ENCODE results near the gene CCL7. TPM values are rescaled to one million over a fixed set of nuclear protein-coding genes. Genes with fewer than 3 reads are reported as not detected.
"Not testable (repeated sequence)": the region's sequence is repeated elsewhere in the genome, so short reads cannot be mapped to it uniquely, and the experiment has no call there.

Gene CCL7
- not detected for polyA plus RNA-seq (2012; ENCODE audit: low read depth, missing spikeins)

GRCh38 chr17:34269969-34270368 lies at the start of gene CCL7:
Gene CCL7, plus strand, starts transcription at chr17:34270221. Its CDS starts 70 bp downstream, at chr17:34270291.
- DNase-seq (ENCODE audit: insufficient read length, low spot score) (no peak), FAIRE-seq (no peak)
- TF ChIP-seq PAX5 (IDR thresholded peaks at IDR 0.05; ENCODE audit: insufficient read depth, low read length, severe bottlenecking) (no peak), POLR2A (IDR thresholded peaks at IDR 0.05; ENCODE audit: low read depth, low read length) (no peak), TAF1 (IDR thresholded peaks at IDR 0.05; ENCODE audit: low read depth, low read length) (no peak), POLR2AphosphoS5 (IDR thresholded peaks at IDR 0.05; ENCODE audit: low read depth, low read length) (no peak), POU2F2 (IDR thresholded peaks at IDR 0.05; ENCODE audit: low read depth, low read length) (no peak), SPI1 (IDR thresholded peaks at IDR 0.05; ENCODE audit: low read depth, low read length) (no peak)

DNA sequence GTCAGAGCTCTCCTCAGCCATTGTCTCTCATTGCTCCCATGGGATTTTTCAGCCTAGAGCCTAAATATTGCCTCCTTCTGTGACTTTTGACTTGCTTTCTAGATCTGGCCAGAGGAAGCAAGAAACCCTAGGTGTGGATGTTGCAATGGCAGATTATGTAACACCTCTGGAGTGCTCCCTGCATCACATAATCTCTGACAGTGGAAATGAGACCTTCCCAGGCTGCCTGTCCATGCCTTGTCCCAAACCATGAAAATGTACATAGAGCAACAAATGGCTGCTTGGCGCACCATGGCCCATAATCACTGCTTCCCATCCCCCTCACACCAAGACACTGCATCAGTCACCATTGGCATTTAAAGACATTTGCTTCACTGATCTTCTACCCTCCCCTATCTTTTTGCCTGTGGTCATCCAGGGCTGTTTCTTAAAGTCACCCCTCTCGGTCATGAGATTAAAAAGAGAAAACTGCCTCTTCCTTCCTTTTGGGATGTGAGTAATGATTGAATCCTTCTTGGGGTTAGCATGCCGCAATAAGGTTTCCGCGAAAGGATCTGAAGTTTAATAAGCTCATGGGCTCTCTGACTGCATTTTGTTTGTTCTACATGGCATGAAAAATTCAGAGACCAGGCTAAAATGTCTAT lies 49.1 kb upstream of the CCL7 start:
- FAIRE-seq = no peak
- DNase-seq (ENCODE audit: insufficient read length, low spot score) = no peak
- no peak for TF ChIP-seq POLR2AphosphoS5 (IDR thresholded peaks at IDR 0.05; ENCODE audit: low read depth, low read length)
- no peak for TF ChIP-seq POU2F2 (IDR thresholded peaks at IDR 0.05; ENCODE audit: low read depth, low read length)
- TF ChIP-seq POLR2A (IDR thresholded peaks at IDR 0.05; ENCODE audit: low read depth, low read length) = no peak
- no peak for TF ChIP-seq TAF1 (IDR thresholded peaks at IDR 0.05; ENCODE audit: low read depth, low read length)
- TF ChIP-seq PAX5 (IDR thresholded peaks at IDR 0.05; ENCODE audit: insufficient read depth, low read length, severe bottlenecking) = no peak
- no peak for TF ChIP-seq SPI1 (IDR thresholded peaks at IDR 0.05; ENCODE audit: low read depth, low read length)

- DNase-seq (ENCODE audit: insufficient read length, low spot score) (no peak), FAIRE-seq (no peak)
- TF ChIP-seq TAF1 (IDR thresholded peaks at IDR 0.05; ENCODE audit: low read depth, low read length) (no peak), POU2F2 (IDR thresholded peaks at IDR 0.05; ENCODE audit: low read depth, low read length) (no peak), PAX5 (IDR thresholded peaks at IDR 0.05; ENCODE audit: insufficient read depth, low read length, severe bottlenecking) (no peak), POLR2A (IDR thresholded peaks at IDR 0.05; ENCODE audit: low read depth, low read length) (no peak)
These were observed 48.6 kb upstream of the CCL7 start for GRCh38 chr17:34221411-34221810.

GRCh38 chr17:34222722-34223497 lies 47.1 kb upstream of the CCL7 start:
- FAIRE-seq (no peak), DNase-seq (ENCODE audit: insufficient read length, low spot score) (no peak)
- TF ChIP-seq TAF1 (IDR thresholded peaks at IDR 0.05; ENCODE audit: low read depth, low read length) = no peak
- TF ChIP-seq SPI1 (IDR thresholded peaks at IDR 0.05; ENCODE audit: low read depth, low read length) = no peak
- no peak for TF ChIP-seq POU2F2 (IDR thresholded peaks at IDR 0.05; ENCODE audit: low read depth, low read length)
- no peak for TF ChIP-seq PAX5 (IDR thresholded peaks at IDR 0.05; ENCODE audit: insufficient read depth, low read length, severe bottlenecking)
- no peak for TF ChIP-seq POLR2AphosphoS5 (IDR thresholded peaks at IDR 0.05; ENCODE audit: low read depth, low read length)
- no peak for TF ChIP-seq POLR2A (IDR thresholded peaks at IDR 0.05; ENCODE audit: low read depth, low read length)

DNA sequence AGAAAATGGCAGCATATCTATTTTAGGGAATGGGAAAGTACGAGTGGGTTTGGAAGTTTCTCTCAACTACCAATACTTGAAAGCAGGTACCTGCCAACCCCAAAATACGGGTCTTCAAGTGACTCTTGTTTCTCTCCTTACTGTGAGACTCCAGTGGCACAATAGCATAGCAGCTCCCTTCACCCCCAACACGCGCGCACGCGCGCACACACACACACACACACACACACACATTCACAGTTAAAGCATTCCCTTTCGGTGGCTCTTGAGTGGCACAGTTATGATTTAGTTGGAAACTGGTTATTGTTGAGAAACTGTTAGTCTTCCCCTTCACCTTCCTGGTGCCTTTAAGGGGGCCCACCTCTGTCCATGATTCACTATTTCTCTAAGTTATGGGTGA lies 45.0 kb upstream of the CCL7 start:
- DNase-seq (ENCODE audit: insufficient read length, low spot score) = no peak
- TF ChIP-seq TAF1 (IDR thresholded peaks at IDR 0.05; ENCODE audit: low read depth, low read length) (no peak), POLR2A (IDR thresholded peaks at IDR 0.05; ENCODE audit: low read depth, low read length) (no peak), SPI1 (IDR thresholded peaks at IDR 0.05; ENCODE audit: low read depth, low read length) (no peak), POU2F2 (IDR thresholded peaks at IDR 0.05; ENCODE audit: low read depth, low read length) (no peak), POLR2AphosphoS5 (IDR thresholded peaks at IDR 0.05; ENCODE audit: low read depth, low read length) (no peak), PAX5 (IDR thresholded peaks at IDR 0.05; ENCODE audit: insufficient read depth, low read length, severe bottlenecking) (no peak)
- FAIRE-seq = no peak

DNA sequence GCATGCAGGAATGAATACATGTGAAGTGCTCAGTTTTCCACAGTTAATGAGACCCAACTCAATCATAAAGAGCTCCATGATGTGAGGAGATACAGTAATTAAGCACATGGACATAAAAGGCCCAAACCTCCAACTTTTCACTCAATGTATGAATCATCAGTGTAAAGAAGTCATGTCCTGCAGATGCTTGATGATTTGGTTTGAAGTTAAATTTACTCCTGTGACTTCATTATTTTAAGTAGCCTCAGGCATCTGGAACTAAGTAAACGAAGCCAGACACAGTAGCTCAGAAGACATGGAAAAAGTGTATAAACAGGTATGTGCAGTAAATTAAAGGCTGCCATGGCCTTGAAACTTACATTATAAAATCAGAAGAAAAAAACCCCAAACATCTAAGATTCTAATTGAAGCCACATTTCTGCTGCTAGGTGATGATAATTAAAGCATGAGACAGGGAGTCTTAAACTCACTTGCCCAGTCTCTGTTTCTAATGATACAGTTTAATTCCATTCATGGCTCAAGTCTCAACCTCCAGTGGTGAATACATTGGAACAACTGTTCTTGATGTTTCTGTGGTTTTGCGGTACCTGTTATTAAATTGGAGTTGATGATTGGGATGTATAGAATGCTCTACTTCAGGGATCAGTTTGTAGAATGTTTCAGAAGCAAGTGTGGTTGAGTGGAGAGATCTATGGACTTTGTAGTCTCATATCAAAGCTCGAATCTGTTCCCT lies 43.8 kb upstream of the CCL7 start:
- FAIRE-seq (no peak), DNase-seq (ENCODE audit: insufficient read length, low spot score) (no peak)
- no peak for TF ChIP-seq POLR2AphosphoS5 (IDR thresholded peaks at IDR 0.05; ENCODE audit: low read depth, low read length)

GRCh38 chr17:34226744-34227034 lies 43.3 kb upstream of the CCL7 start:
- no peak for DNase-seq (ENCODE audit: insufficient read length, low spot score)
- TF ChIP-seq POLR2A (IDR thresholded peaks at IDR 0.05; ENCODE audit: low read depth, low read length) (no peak), SPI1 (IDR thresholded peaks at IDR 0.05; ENCODE audit: low read depth, low read length) (no peak), POU2F2 (IDR thresholded peaks at IDR 0.05; ENCODE audit: low read depth, low read length) (no peak), TAF1 (IDR thresholded peaks at IDR 0.05; ENCODE audit: low read depth, low read length) (no peak), POLR2AphosphoS5 (IDR thresholded peaks at IDR 0.05; ENCODE audit: low read depth, low read length) (no peak), PAX5 (IDR thresholded peaks at IDR 0.05; ENCODE audit: insufficient read depth, low read length, severe bottlenecking) (no peak)
- FAIRE-seq = no peak

GRCh38 chr17:34227293-34227692 lies 42.7 kb upstream of the CCL7 start:
- DNase-seq (ENCODE audit: insufficient read length, low spot score); FAIRE-seq: not testable (repeated sequence)

DNA sequence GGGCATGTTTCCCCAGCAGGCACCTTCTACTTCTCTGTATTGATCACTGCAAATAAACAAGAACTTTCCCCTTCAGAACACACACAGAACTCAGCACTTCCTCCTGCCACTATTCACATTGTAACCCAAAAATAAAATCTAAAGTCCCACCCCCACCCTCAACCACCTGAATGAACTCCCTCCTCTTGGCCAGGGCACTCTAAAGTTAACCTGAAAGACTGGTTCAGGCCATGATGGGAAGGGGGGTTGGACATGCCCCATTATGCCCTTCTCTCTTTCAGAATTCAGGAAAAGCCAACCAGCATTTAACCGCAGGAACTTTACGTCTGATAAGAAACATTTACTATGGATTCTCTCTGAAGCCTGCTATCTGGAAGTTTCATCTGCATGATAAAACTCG lies 42.3 kb upstream of the CCL7 start:
- no peak for DNase-seq (ENCODE audit: insufficient read length, low spot score)
- FAIRE-seq = no peak
- TF ChIP-seq PAX5 (IDR thresholded peaks at IDR 0.05; ENCODE audit: insufficient read depth, low read length, severe bottlenecking) (no peak), TAF1 (IDR thresholded peaks at IDR 0.05; ENCODE audit: low read depth, low read length) (no peak), POLR2A (IDR thresholded peaks at IDR 0.05; ENCODE audit: low read depth, low read length) (no peak), SPI1 (IDR thresholded peaks at IDR 0.05; ENCODE audit: low read depth, low read length) (no peak), POU2F2 (IDR thresholded peaks at IDR 0.05; ENCODE audit: low read depth, low read length) (no peak), POLR2AphosphoS5 (IDR thresholded peaks at IDR 0.05; ENCODE audit: low read depth, low read length) (no peak)

DNA sequence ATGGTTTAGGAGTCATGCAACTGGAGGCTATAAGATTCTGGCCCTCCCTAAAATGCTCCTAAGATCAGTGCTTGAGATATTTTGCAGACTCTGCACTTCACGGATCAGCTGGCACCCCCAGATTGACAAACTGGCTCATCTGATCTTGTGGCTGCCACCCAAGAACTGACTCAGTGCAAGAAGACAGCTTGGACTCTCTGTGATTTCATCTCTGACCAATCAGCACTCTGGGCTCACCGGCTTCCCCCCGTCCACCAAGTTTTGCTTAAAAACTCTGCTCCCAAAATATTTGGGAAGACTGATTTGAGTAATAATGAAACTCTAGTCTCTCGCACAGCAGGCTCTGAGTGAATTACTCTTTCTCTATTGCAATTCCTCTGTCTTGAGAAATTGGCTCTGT lies 41.2 kb upstream of the CCL7 start:
- DNase-seq (ENCODE audit: insufficient read length, low spot score) = no peak
- no peak for FAIRE-seq
- TF ChIP-seq PAX5 (IDR thresholded peaks at IDR 0.05; ENCODE audit: insufficient read depth, low read length, severe bottlenecking) (no peak), SPI1 (IDR thresholded peaks at IDR 0.05; ENCODE audit: low read depth, low read length) (no peak), TAF1 (IDR thresholded peaks at IDR 0.05; ENCODE audit: low read depth, low read length) (no peak), POU2F2 (IDR thresholded peaks at IDR 0.05; ENCODE audit: low read depth, low read length) (no peak), POLR2A (IDR thresholded peaks at IDR 0.05; ENCODE audit: low read depth, low read length) (no peak), POLR2AphosphoS5 (IDR thresholded peaks at IDR 0.05; ENCODE audit: low read depth, low read length) (no peak)

Measured in GM12891 (cell line).